Neural progenitor cell (in vitro differentiated cells): ENCODE results near the gene FOXJ3. TPM values are rescaled to one million over a fixed set of nuclear protein-coding genes. Genes with fewer than 3 reads are reported as not detected.

Experiments used
- DNase-seq: peaks from one replicate; pipeline ENCODE4 v3.0.0-alpha.2; 2016; ENCODE audit warnings: low spot score
- H2AFZ ChIP-seq: fragments of 200-600 bp; sonication (generic); replicated peaks from 2 replicates; pipeline ENCODE4 v1.6.1; 2016; ENCODE audit warnings: antibody characterized with exemption
- H3F3A ChIP-seq: fragments of 200-600 bp; sonication (generic); 2 replicates; pipeline ENCODE4 v1.6.1; 2016; ENCODE audit warnings: antibody characterized with exemption, low read depth
- H3K27ac ChIP-seq: fragments of 200-600 bp; sonication (generic); 2 replicates; pipeline ENCODE4 v1.5.1; 2016; ENCODE audit warnings: mild to moderate bottlenecking
- H3K27me3 ChIP-seq: fragments of 200-600 bp; sonication (generic); 2 replicates; pipeline ENCODE4 v1.6.1; 2016; ENCODE audit warnings: mild to moderate bottlenecking, moderate library complexity
- H3K36me3 ChIP-seq: fragments of 200-600 bp; sonication (generic); 2 replicates; pipeline ENCODE4 v1.5.1; 2016
- H3K4me1 ChIP-seq: fragments of 200-600 bp; sonication (generic); 2 replicates; pipeline ENCODE4 v1.6.1; 2016; ENCODE audit warnings: mixed run types
- H3K4me2 ChIP-seq: fragments of 200-600 bp; sonication (generic); 2 replicates; pipeline ENCODE4 v1.6.1; 2016
- H3K4me3 ChIP-seq: fragments of 200-600 bp; sonication (generic); 2 replicates; pipeline ENCODE4 v1.5.1; 2016
- H3K79me2 ChIP-seq: fragments of 200-600 bp; sonication (generic); 2 replicates; pipeline ENCODE4 v1.6.1; 2016; ENCODE audit warnings: low read depth
- H3K9ac ChIP-seq: fragments of 200-600 bp; sonication (generic); 2 replicates; pipeline ENCODE4 v1.6.1; 2016
- H3K9me3 ChIP-seq: fragments of 200-600 bp; sonication (generic); 2 replicates; pipeline ENCODE4 v1.5.1; 2016; ENCODE audit warnings: low read depth
- H4K20me1 ChIP-seq: fragments of 200-600 bp; sonication (generic); 2 replicates; pipeline ENCODE4 v1.6.1; 2016; ENCODE audit warnings: low read depth
- H3K27ac Mint-ChIP-seq: 3 replicates; pipeline ENCODE4 v1.8.0; 2021; ENCODE audit warnings: mixed read lengths
- H3K27me3 Mint-ChIP-seq: 2 replicates; pipeline ENCODE4 v1.8.0; 2022; ENCODE audit warnings: low read depth, mild to moderate bottlenecking, inconsistent platforms, moderate library complexity, mixed read lengths; ENCODE audit not compliant: insufficient read depth
- H3K36me3 Mint-ChIP-seq: 3 replicates; pipeline ENCODE4 v1.8.0; 2021; ENCODE audit warnings: mixed read lengths
- H3K4me1 Mint-ChIP-seq: 3 replicates; pipeline ENCODE4 v1.8.0; 2021; ENCODE audit warnings: mixed read lengths
- H3K4me3 Mint-ChIP-seq: 3 replicates; pipeline ENCODE4 v1.8.0; 2021; ENCODE audit warnings: mild to moderate bottlenecking, moderate library complexity, mixed read lengths
- H3K9me3 Mint-ChIP-seq: 3 replicates; pipeline ENCODE4 v1.8.0; 2020; ENCODE audit warnings: mixed read lengths
- CTCF ChIP-seq: fragments of 200-600 bp; sonication (generic); IDR thresholded peaks from 2 replicates; pipeline ENCODE4 v1.5.1; 2017; ENCODE audit warnings: antibody characterized with exemption, mild to moderate bottlenecking
- EZH2 ChIP-seq: fragments of 200-600 bp; sonication (generic); IDR thresholded peaks from 2 replicates; pipeline ENCODE4 v1.6.1; 2017; ENCODE audit warnings: antibody characterized with exemption, mild to moderate bottlenecking, moderate library complexity
- EZH2phosphoT487 ChIP-seq: fragments of 200-600 bp; sonication (generic); IDR thresholded peaks from 2 replicates; pipeline ENCODE4 v1.6.1; 2017; ENCODE audit warnings: antibody characterized with exemption
- total RNA-seq: library from RNA; depleted of rRNA; stranded (reverse); fragments of >200 nt; gene quantifications from 2 replicates; pipeline ENCODE4 v1.2.3, GENCODE V29; 2015; ENCODE audit warnings: low replicate concordance

The FOXJ3 gene
- total RNA-seq, 1 donor from 2014 or later, result 58.5 TPM

GRCh38 chr1:42264511-42265190 is 70.4 kb downstream of the FOXJ3 start:
- Mint-ChIP-seq H3K9me3 (peaks cover 2% of the 10 kb centered on the region), H3K27me3 (no peaks in the 10 kb centered on the region)
- peaks cover 37% of the 10 kb centered on the region for H4K20me1 ChIP-seq

GRCh38 chr1:42263019-42263418 is 72.0 kb downstream of the FOXJ3 start:
- Mint-ChIP-seq H3K27ac (no peak overlapping the region), H3K36me3 (peaks cover 30% of the 10 kb centered on the region), H3K9me3 (no peaks in the 10 kb centered on the region), H3K27me3 (no peaks in the 10 kb centered on the region), H3K4me1 (peaks cover 4% of the 10 kb centered on the region), H3K4me3 (no peak overlapping the region)
- Histone ChIP-seq H3K27me3 (no peaks in the 10 kb centered on the region), H3F3A (peaks cover 4% of the 10 kb centered on the region), H2AFZ (no peak overlapping the region), H3K4me1 (peaks cover 43% of the 10 kb centered on the region), H3K36me3 (no peaks in the 10 kb centered on the region), H4K20me1 (peaks cover 39% of the 10 kb centered on the region), H3K4me3 (no peak overlapping the region), H3K27ac (no peak overlapping the region), H3K9me3 (no peaks in the 10 kb centered on the region), H3K9ac (no peak overlapping the region), H3K79me2 (peaks cover 98% of the 10 kb centered on the region), H3K4me2 (no peak overlapping the region)
- TF ChIP-seq EZH2 (no peak), CTCF (no peak), EZH2phosphoT487 (no peak)
- DNase-seq, result no peak

More at GRCh38 chr1:42264511-42265190, 70.4 kb downstream of the FOXJ3 start:
- no peak overlapping the region for H3K9ac ChIP-seq
- H3K36me3 ChIP-seq, result no peaks in the 10 kb centered on the region
- H3K27ac ChIP-seq, result no peak overlapping the region
- TF ChIP-seq EZH2 (no peak), EZH2phosphoT487 (no peak), CTCF (no peak)
- H2AFZ ChIP-seq, result no peak overlapping the region
- H3K4me1 ChIP-seq, result peaks cover 31% of the 10 kb centered on the region
- H3K4me2 ChIP-seq, result no peak overlapping the region
- no peak overlapping the region for H3K4me3 Mint-ChIP-seq
- no peaks in the 10 kb centered on the region for H3K9me3 ChIP-seq
- H3K4me1 Mint-ChIP-seq, result peaks cover 4% of the 10 kb centered on the region
- no peak overlapping the region for H3K27ac Mint-ChIP-seq
- peaks cover 4% of the 10 kb centered on the region for H3F3A ChIP-seq
- H3K36me3 Mint-ChIP-seq, result peaks cover 40% of the 10 kb centered on the region
- H3K27me3 ChIP-seq, result no peaks in the 10 kb centered on the region
- no peak overlapping the region for H3K4me3 ChIP-seq
- DNase-seq, result peak; percentile 16
- peaks cover 98% of the 10 kb centered on the region for H3K79me2 ChIP-seq

GRCh38 chr1:42260376-42261070 is 74.5 kb downstream of the FOXJ3 start:
- Histone ChIP-seq H3F3A (no peaks in the 10 kb centered on the region), H3K4me1 (peaks cover 26% of the 10 kb centered on the region), H3K4me3 (no peak overlapping the region), H4K20me1 (peaks cover 22% of the 10 kb centered on the region), H3K36me3 (peaks cover under 1% of the 10 kb centered on the region), H3K79me2 (peaks cover 98% of the 10 kb centered on the region), H3K27ac (no peak overlapping the region), H3K27me3 (no peaks in the 10 kb centered on the region), H3K9ac (no peak overlapping the region), H3K4me2 (no peak overlapping the region), H3K9me3 (no peaks in the 10 kb centered on the region), H2AFZ (no peak overlapping the region)
- H3K27me3 Mint-ChIP-seq, result no peaks in the 10 kb centered on the region
- TF ChIP-seq CTCF, result no peak
- TF ChIP-seq EZH2, result no peak
- no peak for TF ChIP-seq EZH2phosphoT487
- H3K4me1 Mint-ChIP-seq, result peaks cover 4% of the 10 kb centered on the region
- no peak overlapping the region for H3K4me3 Mint-ChIP-seq
- peaks cover 29% of the 10 kb centered on the region for H3K36me3 Mint-ChIP-seq
- H3K9me3 Mint-ChIP-seq, result peaks cover 3% of the 10 kb centered on the region
- H3K27ac Mint-ChIP-seq, result no peak overlapping the region
- DNase-seq, result no peak
